Central memory CD8-positive, alpha-beta T cell (primary cell): ENCODE results near the gene PARVB.

Source experiments
- ATAC-seq: fragments of 150-1000 bp; cut with Tn5 transposase; replicated peaks from 2 replicates; pipeline ENCODE4 v1.10.0; 2022; ENCODE audit warnings: mild to moderate bottlenecking, moderate FRiP score, moderate number of reproducible peaks; ENCODE audit not compliant: poor library complexity, severe bottlenecking; ENCODE audit errors: extremely low read depth
- DNase-seq, 2 donors: peaks; one replicate each; pipeline ENCODE4 v3.0.0; 2021; ENCODE audit warnings: low spot score in 2 of 2
- H3K27ac Mint-ChIP-seq: one replicate; pipeline ENCODE4 v1.8.0; 2022; ENCODE audit warnings: low read depth, mild to moderate bottlenecking, moderate library complexity, mixed read lengths
- H3K27me3 Mint-ChIP-seq: one replicate; pipeline ENCODE4 v1.8.0; 2022; ENCODE audit warnings: mixed read lengths
- H3K36me3 Mint-ChIP-seq: one replicate; pipeline ENCODE4 v1.8.0; 2022; ENCODE audit warnings: mild to moderate bottlenecking, moderate library complexity, mixed read lengths; ENCODE audit not compliant: insufficient read depth
- H3K4me1 Mint-ChIP-seq: one replicate; pipeline ENCODE4 v1.8.0; 2022; ENCODE audit warnings: mixed read lengths
- H3K4me3 Mint-ChIP-seq: one replicate; pipeline ENCODE4 v1.8.0; 2022; ENCODE audit warnings: mild to moderate bottlenecking, moderate library complexity, mixed read lengths
- H3K9me3 Mint-ChIP-seq: one replicate; pipeline ENCODE4 v1.8.0; 2022; ENCODE audit warnings: mixed read lengths

The PARVB gene

DNA sequence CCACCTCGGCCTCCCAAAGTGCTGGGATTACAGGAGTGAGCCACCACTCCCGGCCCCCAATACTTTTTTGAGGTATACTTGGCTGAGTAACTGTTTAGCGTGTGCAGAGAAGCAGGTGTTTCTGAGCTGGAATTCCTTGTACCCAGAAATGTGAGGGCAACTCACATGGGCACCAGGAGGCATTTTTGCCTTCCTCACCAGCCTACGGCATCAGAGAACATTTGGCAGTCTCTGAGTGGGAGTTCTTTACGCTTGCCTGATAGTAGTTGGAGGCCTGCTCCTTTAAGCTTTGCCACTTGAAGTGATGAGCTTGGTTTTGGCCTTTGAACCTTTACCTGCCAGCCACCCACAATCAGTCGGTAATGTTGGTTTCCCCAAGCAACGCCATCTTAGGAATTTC lies 9.2 kb downstream of the PARVB start:
- no peak for ATAC-seq
- H3K9me3 Mint-ChIP-seq: no peaks in the 10 kb centered on the region
- H3K27me3 Mint-ChIP-seq: no peaks in the 10 kb centered on the region
- H3K36me3 Mint-ChIP-seq: peaks cover 2% of the 10 kb centered on the region
- no peak overlapping the region for H3K27ac Mint-ChIP-seq
- peaks cover 9% of the 10 kb centered on the region for H3K4me1 Mint-ChIP-seq
- no peak overlapping the region for H3K4me3 Mint-ChIP-seq
- DNase-seq: no peak

DNA sequence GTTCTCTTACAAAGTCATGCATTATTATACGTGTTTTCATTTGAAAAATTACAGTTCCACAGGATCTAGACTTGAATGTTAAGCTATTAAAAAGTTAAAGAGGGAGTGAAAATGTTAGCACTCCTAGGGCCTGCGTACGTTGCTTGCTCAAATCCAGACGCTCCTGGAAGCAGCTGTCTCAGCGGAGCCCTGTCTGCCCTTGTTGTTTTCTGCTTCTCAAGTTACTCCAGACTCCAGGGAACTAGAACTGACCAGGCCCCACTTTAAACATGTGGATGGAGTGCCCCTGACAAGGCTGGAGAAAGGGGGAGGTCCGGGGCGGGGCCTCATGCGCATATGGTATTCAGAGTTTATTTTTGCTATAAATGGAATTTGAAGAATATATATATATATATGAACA lies 9.6 kb downstream of the PARVB start:
- Mint-ChIP-seq H3K36me3 (peaks cover 2% of the 10 kb centered on the region), H3K27ac (no peak overlapping the region), H3K27me3 (no peaks in the 10 kb centered on the region), H3K4me1 (peaks cover 7% of the 10 kb centered on the region), H3K4me3 (no peak overlapping the region), H3K9me3 (no peaks in the 10 kb centered on the region)
- ATAC-seq: no peak
- no peak for DNase-seq

DNA sequence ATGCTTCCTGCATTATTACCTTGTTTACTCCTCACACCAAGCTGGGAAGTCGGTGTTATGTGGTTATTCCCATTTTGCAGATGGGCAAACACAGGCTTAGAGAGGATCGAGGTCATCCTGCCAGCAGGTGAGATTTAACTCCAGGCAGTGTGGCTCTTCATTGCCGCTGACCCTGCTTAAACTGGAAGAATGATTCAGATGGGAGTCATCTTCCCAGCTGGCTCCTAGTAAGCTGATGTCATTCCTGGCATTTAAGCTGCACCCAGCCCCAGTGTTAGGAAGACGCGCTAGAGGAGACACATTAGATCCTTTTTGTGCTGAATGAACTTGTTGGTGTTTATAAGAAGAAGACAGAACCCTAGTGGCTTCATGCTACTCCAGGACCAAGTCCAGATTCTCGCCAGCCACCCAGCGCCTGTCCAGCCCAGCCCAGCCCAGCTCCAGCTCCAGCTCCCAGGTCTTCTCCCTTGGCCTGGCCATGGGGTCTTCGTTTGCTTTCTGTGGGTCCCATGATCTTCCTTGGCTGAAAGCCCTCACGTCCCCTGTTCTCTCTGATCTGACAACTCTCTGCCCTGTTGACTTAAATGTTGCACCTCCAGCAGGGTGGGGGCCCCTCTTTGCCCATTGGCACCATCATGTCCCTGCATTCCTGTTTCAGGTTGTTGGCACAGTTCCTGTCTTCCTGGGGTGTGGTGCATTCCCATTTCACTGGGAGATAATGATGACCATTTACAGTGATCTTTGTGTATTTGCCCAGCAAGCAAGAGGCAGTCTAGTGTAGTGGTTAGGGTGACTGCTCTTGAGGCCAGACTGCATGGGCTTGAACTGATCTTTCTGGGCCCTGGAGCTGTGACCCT lies 13.6 kb downstream of the PARVB start:
- Mint-ChIP-seq H3K4me1 (no peaks in the 10 kb centered on the region), H3K36me3 (peaks cover 2% of the 10 kb centered on the region), H3K27ac (no peak overlapping the region), H3K4me3 (no peak overlapping the region), H3K9me3 (no peaks in the 10 kb centered on the region), H3K27me3 (no peaks in the 10 kb centered on the region)
- no peak for ATAC-seq
- no peak for DNase-seq

DNA sequence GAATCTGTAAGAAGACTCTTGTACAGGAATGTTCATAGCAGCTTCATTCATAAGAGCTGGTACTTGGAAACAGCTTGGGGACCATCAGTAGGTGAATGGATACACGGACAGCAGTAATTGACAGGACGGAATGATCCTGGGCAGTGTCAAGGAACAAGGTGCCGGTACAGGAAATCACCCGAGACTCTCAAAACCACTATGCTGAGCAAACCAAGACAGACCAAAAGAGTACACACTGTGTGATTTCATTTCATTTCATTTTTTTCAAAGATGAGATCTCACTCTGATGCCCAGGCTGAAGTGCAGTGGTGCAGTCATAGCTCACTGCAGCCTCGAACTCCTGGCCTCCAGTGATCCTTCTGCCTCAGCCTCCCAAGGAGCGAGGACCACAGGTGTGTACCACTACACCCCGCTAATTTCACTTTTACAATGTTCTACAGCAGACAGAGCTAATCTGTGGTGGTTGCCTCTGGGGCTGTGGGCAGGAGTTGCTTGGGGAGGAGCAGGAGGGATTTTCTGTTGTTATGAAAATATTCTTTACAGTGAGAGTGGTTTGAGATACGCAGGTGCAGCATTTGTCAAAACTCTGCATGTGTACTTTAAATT lies 15.6 kb downstream of the PARVB start:
- no peak for DNase-seq
- Mint-ChIP-seq H3K4me1 (no peaks in the 10 kb centered on the region), H3K27me3 (no peaks in the 10 kb centered on the region), H3K4me3 (no peak overlapping the region), H3K27ac (no peak overlapping the region), H3K36me3 (peaks cover 2% of the 10 kb centered on the region), H3K9me3 (no peaks in the 10 kb centered on the region)
- no peak for ATAC-seq

DNA sequence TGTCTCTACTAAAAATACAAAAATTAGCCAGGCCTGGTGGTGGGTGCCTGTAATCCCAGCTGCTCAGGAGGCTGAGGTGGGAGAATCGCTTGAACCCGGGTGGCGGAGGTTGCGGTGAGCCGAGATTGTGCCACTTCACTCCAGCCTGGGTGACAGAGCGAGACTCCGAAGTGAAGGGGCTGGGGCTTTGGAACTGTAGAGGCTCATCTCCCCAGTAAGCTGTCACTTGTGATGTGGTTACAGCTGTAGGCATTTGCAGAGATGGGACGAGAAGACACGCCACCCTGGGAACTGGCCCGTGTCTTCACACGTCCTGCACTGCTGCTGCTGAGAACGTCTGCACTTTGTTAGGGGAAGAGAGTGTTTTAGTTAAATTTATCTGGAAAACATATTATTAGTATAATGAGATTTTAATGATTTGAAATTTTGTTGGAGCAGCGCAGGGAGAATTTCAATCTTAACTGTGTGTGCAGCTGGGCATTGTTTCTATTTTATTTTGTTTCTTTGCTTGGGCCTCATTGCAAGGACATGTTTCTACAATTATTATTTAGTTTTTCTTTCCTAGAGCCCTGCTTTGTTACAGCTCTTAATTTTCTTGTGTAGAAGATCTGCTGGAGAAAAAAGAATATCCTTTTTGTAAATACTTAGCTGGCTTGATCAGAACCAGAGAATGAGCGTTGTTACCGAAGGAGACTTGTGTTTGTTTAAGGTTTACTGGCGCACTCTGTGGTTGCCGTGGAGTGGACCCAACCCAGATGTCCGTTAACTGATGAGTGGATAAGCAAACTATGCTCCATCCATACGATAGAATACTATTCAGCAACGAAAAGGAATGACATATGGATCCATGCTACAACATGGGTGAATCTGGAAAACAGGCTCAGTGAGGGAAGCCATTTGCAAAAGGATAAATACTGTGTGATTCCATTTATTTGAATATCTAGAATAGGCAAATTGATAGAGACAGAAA lies 18.4 kb downstream of the PARVB start:
- no peak overlapping the region for H3K4me3 Mint-ChIP-seq
- ATAC-seq (peak; percentile 14), DNase-seq (no peak)
- H3K27ac Mint-ChIP-seq: no peak overlapping the region
- no peaks in the 10 kb centered on the region for H3K27me3 Mint-ChIP-seq
- no peaks in the 10 kb centered on the region for H3K36me3 Mint-ChIP-seq
- peaks cover 9% of the 10 kb centered on the region for H3K4me1 Mint-ChIP-seq
- H3K9me3 Mint-ChIP-seq: no peaks in the 10 kb centered on the region

DNA sequence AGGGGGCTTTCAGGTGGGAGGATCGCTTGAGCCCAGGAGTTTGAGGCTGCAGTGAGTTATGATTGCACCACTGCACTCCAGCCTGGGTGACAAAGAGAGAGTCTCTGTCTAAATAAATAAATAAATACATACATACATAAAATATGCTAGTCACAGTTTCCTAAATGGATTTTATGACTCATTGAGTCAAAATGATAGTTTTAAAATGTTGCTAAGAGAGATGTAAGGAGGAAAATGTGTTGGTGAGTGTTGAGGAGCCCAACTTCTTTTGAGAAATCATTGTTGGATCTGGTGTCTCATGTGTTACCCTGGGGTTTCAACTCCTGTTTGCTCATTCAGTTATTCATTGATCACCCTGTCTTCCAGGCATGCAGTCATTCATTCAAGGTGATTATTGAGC lies 21.0 kb downstream of the PARVB start:
- H3K4me3 Mint-ChIP-seq: no peak overlapping the region
- H3K27me3 Mint-ChIP-seq: no peaks in the 10 kb centered on the region
- H3K27ac Mint-ChIP-seq: no peak overlapping the region
- H3K4me1 Mint-ChIP-seq: peaks cover 14% of the 10 kb centered on the region
- ATAC-seq (no peak), DNase-seq (no peak)
- H3K9me3 Mint-ChIP-seq: no peaks in the 10 kb centered on the region
- no peaks in the 10 kb centered on the region for H3K36me3 Mint-ChIP-seq

DNA sequence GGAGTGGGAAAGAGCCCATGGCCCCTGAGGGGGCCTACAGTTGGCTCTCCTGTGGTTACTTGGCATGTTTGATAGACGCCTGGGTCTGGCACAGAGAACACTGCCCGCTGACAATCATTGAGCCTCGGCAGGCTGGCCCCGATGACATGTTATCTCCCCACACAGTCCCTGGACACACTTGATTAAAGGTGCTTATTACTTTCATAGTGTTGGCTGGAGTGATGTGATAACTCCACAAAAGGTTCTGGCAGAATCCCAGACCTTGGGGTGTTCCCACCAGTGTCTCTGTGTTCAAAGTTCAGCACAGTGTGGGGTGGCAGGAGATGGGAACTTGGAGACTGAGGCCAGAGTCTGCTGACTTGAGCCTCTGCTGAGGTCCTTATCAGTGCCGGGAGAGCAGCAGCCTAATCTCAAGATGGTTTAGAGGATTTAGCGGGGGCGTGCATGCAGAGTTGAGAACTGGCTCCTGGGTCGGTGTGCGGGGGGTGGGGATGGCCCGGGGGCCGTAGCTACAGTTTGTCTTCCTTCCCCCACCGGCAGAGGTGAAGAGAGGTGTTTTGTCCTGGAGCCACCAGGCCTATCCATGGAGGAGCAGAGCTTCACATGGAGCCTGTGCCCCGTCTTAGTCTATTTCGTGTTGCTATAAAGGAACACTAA lies 22.5 kb downstream of the PARVB start:
- Mint-ChIP-seq H3K27ac (peak overlapping the region; percentile 30), H3K36me3 (peaks cover 4% of the 10 kb centered on the region), H3K27me3 (no peaks in the 10 kb centered on the region), H3K4me3 (no peak overlapping the region), H3K4me1 (peaks cover 23% of the 10 kb centered on the region), H3K9me3 (no peaks in the 10 kb centered on the region)
- no peak for ATAC-seq
- DNase-seq: no peak

DNA sequence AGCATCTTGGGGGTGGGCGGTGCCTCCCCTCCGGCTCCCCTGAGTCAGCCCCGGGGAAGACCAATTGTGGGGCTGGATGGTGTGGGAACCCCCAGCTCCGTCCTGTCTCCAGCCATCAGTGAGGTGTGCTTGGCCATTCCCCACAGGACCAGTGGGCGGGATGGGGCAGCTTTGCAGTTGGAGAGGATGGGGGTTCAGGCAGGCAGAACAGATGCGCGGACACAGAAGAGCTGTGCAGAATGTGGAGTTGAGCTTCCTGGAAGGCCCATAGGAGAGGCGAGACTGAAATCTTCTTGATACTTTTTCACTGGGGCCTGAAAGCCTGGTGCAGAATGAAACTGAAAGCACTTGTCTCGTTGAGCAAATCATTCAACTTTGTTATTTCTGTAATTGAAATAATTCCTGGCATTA lies 23.8 kb downstream of the PARVB start:
- no peaks in the 10 kb centered on the region for H3K27me3 Mint-ChIP-seq
- no peak for ATAC-seq
- peaks cover 4% of the 10 kb centered on the region for H3K36me3 Mint-ChIP-seq
- H3K4me1 Mint-ChIP-seq: peaks cover 23% of the 10 kb centered on the region
- H3K4me3 Mint-ChIP-seq: no peak overlapping the region
- H3K9me3 Mint-ChIP-seq: no peaks in the 10 kb centered on the region
- H3K27ac Mint-ChIP-seq: peak overlapping the region; percentile 83
- DNase-seq: no peak

DNA sequence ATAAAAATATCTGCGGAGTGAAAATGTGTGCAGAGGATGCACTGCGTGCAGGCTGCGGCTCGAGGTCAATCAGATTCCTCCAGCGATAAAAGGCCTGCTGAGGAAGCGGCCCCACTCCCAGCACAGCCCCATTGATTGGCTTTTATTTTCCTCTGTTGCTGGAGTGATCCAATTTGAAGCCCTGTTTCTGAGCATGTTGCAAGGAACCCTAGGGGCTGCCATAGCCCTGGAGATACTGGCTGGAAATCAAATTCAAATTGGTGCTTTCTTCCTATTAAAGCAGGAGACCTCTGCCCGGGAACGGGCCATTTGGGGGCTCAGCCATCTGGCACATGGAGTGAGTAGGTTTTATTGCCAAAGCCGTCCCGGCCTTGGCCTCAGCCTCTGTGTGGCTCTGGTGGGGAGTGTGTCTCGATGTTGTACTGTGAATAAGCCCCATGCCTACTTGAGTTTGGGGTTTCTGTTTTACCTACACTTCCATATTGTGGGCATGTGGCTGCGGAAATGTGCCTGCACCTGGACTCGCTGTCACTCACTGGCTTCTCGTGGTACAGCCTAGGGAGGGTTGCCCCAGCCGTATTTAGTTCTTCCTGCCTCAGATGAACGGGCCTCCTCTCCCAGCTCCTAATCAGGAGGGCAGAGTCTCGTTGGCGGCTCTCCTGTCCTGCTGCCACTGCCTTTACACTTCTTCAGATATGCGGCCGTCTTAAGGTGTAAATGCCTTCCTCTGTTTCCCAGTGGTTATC lies 25.6 kb downstream of the PARVB start:
- Mint-ChIP-seq H3K27me3 (no peaks in the 10 kb centered on the region), H3K36me3 (peaks cover 4% of the 10 kb centered on the region), H3K4me1 (peaks cover 23% of the 10 kb centered on the region), H3K9me3 (no peaks in the 10 kb centered on the region), H3K4me3 (no peak overlapping the region), H3K27ac (peak overlapping the region; percentile 74)
- ATAC-seq (no peak), DNase-seq (no peak)

DNA sequence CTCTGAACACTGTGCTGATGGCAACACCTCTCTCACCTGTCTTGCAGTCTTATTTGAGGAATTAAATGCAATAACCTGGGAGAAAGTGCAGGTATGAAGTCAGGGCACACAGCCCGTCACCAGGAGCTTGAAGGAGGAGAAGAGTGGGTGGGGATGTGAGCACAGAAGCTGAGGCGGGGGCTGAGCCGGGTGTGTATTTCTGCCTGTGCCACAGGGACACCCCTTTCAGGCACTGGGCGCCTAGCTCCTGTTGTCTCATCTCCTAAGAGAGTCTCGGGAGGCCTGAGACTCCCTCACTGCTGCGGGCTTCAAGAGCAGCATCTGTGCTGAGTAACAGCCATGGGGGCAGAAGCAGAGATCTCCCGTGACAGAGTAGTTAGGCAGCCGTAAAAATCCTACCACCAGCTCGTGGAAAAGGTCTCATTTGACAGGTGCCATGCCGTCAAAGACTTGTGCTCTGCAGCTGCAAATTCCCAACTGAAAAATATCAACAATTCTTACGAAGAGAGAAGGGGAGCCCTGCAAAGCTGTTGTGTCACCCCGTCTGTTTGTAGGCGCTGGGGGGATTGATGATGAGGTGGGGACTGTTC lies 26.8 kb downstream of the PARVB start:
- no peak for ATAC-seq
- Mint-ChIP-seq H3K27me3 (no peaks in the 10 kb centered on the region), H3K4me3 (no peak overlapping the region), H3K4me1 (peaks cover 23% of the 10 kb centered on the region), H3K27ac (peak overlapping the region; percentile 71), H3K9me3 (no peaks in the 10 kb centered on the region), H3K36me3 (peaks cover 4% of the 10 kb centered on the region)
- DNase-seq: no peak

DNA sequence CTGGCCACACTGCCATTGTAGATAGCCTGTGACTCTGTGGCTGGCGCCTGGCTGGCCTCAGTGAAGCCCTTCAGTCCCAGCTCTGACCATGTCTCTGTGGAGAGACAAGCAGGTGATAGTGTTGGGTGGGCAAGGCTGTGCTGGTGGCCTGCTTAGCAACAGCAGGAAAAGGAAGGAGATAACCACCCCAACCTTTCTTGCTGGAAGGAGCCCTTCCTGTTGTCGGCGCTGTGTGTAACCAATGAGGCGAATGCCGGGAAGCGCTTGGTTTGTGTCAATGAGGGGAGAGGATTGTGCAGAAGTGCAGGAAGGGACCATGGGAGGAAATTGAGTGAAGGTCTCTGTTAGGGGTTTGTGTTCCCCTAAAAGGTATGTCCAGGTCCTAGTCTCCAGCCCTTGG lies 27.3 kb downstream of the PARVB start:
- H3K27me3 Mint-ChIP-seq: no peaks in the 10 kb centered on the region
- peaks cover 28% of the 10 kb centered on the region for H3K4me1 Mint-ChIP-seq
- H3K4me3 Mint-ChIP-seq: no peak overlapping the region
- ATAC-seq (no peak), DNase-seq (no peak)
- H3K36me3 Mint-ChIP-seq: peaks cover 4% of the 10 kb centered on the region
- peak overlapping the region; percentile 71 for H3K27ac Mint-ChIP-seq
- no peaks in the 10 kb centered on the region for H3K9me3 Mint-ChIP-seq
